Stimulated activated naive CD8-positive, alpha-beta T cell treated with anti-CD3 and anti-CD28 coated beads, Interleukin-15, amount 100 ng/mL, for 72 hours (primary cell): ENCODE measurements around the gene CCDC50.

ENCODE experiments used
- ATAC-seq: fragments of 150-1000 bp; cut with Tn5 transposase; 2 replicates; pipeline ENCODE4 v1.10.0; 2021; ENCODE audit warnings: mild to moderate bottlenecking, moderate library complexity
- DNase-seq, 2 donors: peaks; one replicate each; pipeline ENCODE4 v3.0.0; 2021 to 2022
- H3K27ac Mint-ChIP-seq, 2 donors: one replicate each; pipeline ENCODE4 v1.8.0; 2022; ENCODE audit warnings: mild to moderate bottlenecking in 2 of 2, mixed read lengths in 2 of 2, moderate library complexity in 2 of 2
- H3K27me3 Mint-ChIP-seq: one replicate; pipeline ENCODE4 v1.8.0; 2022; ENCODE audit warnings: mixed read lengths
- H3K4me1 Mint-ChIP-seq: one replicate; pipeline ENCODE4 v1.8.0; 2022; ENCODE audit warnings: mild to moderate bottlenecking, mixed read lengths
- H3K4me3 Mint-ChIP-seq, 2 donors: one replicate each; pipeline ENCODE4 v1.8.0; 2022; ENCODE audit warnings: mild to moderate bottlenecking in 2 of 2, mixed read lengths in 2 of 2, moderate library complexity in 1 of 2
- H3K9me3 Mint-ChIP-seq, 2 donors: one replicate each; pipeline ENCODE4 v1.8.0; 2022; ENCODE audit warnings: mixed read lengths in 2 of 2

CCDC50 gene

DNA sequence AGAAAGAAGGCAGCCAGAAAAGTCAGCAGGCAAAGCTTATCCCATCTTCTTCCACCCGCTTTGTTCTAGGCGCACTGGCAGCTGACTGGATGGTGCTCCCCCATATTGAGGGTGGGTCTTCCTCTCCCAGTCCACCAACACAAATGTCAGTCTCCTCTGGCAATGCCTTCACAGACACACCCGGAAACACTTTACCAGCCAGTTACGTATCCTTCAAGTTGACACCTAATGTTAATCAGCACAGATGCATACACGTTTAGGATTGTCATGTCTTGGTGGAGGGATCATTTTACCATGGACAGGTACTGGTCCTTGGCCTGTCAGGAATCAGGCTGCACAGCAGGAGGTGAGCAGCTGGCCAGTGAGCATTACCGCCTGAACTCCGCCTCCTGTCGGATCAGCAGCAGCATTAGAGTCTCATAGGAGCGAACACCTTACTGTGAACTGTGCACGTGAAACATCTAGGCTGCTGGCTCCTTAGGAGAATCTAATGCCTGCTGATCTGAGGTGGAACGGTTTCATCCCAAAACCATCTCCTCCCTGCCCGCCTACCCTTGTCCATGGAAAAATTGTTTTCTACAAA is 72.7 kb downstream of the CCDC50 start:
- ATAC-seq = no peak
- no peak overlapping the region for H3K4me3 Mint-ChIP-seq
- no peaks in the 10 kb centered on the region for H3K27me3 Mint-ChIP-seq
- H3K4me1 Mint-ChIP-seq = no peaks in the 10 kb centered on the region
- H3K9me3 Mint-ChIP-seq = peaks cover 4 to 9% of the 10 kb centered on the region in 2 donors
- no peak overlapping the region for H3K27ac Mint-ChIP-seq
- no peak for DNase-seq

DNA sequence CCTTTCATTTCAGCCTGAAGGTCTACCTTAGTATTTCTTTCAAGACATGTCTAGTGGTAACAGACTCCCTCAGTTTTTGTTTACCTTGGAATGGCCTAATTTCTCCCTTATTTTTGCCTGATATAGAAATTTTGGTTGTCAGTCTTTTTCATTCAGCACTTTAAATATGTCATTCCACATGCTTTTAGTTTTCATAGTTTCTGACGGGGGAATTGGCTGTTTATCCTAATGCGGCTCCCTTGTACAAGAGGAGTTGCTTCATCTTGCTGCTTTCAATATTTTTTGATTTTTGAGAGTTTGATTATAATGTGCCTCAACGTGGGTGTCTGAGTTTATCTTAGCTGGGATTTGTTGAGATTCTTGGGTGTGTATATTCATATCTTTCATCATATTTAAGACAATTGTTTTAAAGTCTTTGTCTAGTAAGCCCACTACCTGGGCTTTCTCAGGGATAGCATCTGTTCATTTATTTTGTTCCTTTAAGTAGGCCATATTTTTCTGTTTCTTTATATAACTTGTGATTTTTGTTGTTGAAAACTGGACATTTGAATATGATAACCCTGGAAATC is 80.7 kb downstream of the CCDC50 start:
- H3K4me1 Mint-ChIP-seq = no peaks in the 10 kb centered on the region
- DNase-seq = no peak
- ATAC-seq = no peak
- H3K27me3 Mint-ChIP-seq = no peaks in the 10 kb centered on the region
- no peak overlapping the region for H3K27ac Mint-ChIP-seq
- H3K4me3 Mint-ChIP-seq = no peak overlapping the region
- H3K9me3 Mint-ChIP-seq = peaks cover 4 to 11% of the 10 kb centered on the region in 2 donors

DNA sequence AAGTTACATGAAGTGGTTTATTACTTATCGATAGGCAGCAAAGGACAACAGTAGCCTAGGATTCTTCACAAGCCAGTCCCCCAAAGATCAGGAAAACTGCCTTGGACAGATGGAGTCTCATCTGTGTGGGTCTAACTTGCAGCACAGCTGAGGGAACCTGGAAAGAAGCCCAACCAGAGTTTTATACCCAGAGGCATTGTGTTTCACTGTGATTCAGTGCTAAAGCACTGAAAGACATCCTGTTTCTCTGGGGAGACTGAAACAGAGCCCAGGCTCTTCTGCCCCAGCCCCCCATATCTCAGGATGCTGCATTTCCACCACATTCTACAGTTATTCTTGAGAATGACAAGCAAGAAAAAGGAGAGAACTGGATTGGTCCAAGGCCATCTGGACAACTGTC is 83.6 kb downstream of the CCDC50 start:
- ATAC-seq = no peak
- Mint-ChIP-seq H3K27ac (no peak overlapping the region), H3K9me3 (peaks cover 1 to 7% of the 10 kb centered on the region in 2 donors), H3K4me3 (no peak overlapping the region), H3K27me3 (no peaks in the 10 kb centered on the region), H3K4me1 (no peaks in the 10 kb centered on the region)
- no peak for DNase-seq

DNA sequence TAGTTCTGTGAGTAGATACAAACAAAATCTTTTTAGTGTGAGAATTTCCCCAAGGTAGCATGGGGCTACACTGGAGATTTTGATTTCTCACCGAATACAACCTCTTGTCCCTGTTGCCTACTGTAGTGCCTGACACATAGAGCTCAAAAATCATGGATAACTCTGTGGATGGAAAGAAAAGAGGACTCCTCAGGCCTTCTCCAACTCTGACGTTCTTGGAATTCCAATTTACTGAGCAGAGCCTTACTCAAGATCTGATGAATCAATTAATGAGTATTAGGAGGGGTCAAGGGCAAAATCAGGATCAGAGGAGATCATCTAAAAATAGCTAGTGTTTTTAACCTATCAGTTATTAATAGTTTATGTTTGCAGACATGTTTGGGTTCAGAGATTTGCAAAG is 85.1 kb downstream of the CCDC50 start:
- Mint-ChIP-seq H3K9me3 (peaks cover 0 to 7% of the 10 kb centered on the region in 2 donors), H3K4me3 (no peak overlapping the region), H3K4me1 (no peaks in the 10 kb centered on the region), H3K27ac (no peak overlapping the region), H3K27me3 (no peaks in the 10 kb centered on the region)
- DNase-seq (no peak), ATAC-seq (no peak)

DNA sequence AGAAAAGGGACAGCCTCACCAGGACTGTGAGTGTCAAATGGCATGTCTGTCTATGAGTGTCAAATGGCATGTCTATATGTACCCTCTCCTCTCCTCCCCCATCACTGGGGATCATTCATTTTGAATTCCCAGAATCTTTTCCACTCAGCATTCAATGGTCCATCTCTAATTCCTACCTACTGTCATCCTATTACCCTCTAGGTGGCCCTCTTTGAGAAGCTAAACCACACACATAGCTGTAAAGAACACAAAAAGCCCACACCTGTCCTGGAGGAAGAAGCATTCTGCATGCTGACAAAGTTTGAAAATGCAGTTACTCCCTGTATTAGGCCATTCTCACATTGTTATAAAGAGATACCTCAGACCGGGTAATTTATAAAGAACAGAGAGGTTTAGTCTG is 85.5 kb downstream of the CCDC50 start:
- no peak for ATAC-seq
- Mint-ChIP-seq H3K4me1 (no peaks in the 10 kb centered on the region), H3K9me3 (peaks cover 0 to 7% of the 10 kb centered on the region in 2 donors)

DNA sequence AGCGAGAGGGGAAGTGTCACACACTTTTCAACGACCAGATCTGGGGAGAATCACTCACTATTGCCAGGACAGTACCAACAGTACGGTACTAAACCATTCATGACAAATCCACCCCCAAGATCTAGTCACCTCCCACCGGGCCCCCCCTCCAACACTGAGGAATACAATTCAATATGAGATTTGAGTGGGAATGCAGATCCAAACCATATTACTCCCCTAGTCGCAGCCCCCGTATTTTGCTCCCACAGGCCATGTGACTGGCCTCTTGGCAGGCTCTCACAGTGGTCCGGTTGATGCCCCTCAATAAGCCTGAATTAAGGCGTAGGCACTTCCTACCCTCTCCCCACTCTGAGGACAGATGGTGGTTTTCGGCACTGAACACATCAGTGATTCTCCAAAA is 86.4 kb downstream of the CCDC50 start:
- H3K27ac Mint-ChIP-seq = no peak overlapping the region
- ATAC-seq (no peak), DNase-seq (no peak)
- H3K27me3 Mint-ChIP-seq = no peaks in the 10 kb centered on the region
- no peaks in the 10 kb centered on the region for H3K4me1 Mint-ChIP-seq
- no peak overlapping the region for H3K4me3 Mint-ChIP-seq
- H3K9me3 Mint-ChIP-seq = peaks cover 7 to 13% of the 10 kb centered on the region in 2 donors

More for the DNA sequence above, 85.5 kb downstream of the CCDC50 start:
- no peak overlapping the region for H3K27ac Mint-ChIP-seq
- DNase-seq = no peak
- no peak overlapping the region for H3K4me3 Mint-ChIP-seq
- H3K27me3 Mint-ChIP-seq = no peaks in the 10 kb centered on the region

DNA sequence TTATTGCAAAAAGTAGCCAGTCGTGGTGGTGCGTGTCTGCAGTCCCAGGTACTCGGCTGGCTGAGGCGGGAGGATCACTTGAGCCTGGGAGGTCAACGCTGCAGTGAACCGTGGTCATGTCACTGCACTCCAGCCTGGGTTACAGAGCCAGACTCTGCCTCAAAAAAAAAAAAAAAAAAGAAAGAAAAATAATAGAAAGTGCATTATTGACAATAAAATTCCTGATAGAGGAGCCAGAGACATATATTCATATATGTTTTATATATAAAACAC is 88.2 kb downstream of the CCDC50 start:
- Mint-ChIP-seq H3K4me3 (no peak overlapping the region), H3K4me1 (no peaks in the 10 kb centered on the region), H3K9me3 (peaks cover 13 to 14% of the 10 kb centered on the region in 2 donors), H3K27me3 (no peaks in the 10 kb centered on the region), H3K27ac (no peak overlapping the region)
- no peak for ATAC-seq
- no peak for DNase-seq

DNA sequence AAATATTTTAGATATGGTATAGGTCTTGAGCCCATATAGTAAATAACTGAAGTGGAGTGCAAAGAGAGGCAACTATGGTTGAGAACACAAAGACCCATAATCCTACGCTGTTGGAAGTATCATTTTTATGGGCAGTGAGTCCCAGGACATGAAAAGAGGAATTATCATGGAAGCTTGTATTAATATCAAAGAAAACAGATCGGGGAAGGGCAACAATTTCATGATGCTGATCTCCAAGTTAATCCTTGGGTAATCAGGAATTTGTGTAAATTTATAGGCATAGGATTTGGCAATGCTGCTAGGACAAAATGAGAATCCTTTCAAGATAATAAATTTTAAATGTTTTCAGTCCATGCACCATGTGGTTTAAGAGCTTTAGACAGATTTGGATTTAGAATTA is 91.6 kb downstream of the CCDC50 start:
- Mint-ChIP-seq H3K27ac (no peak overlapping the region), H3K9me3 (peaks cover 6 to 28% of the 10 kb centered on the region in 2 donors), H3K4me1 (no peaks in the 10 kb centered on the region), H3K4me3 (no peak overlapping the region), H3K27me3 (no peaks in the 10 kb centered on the region)
- ATAC-seq = no peak
- DNase-seq = no peak

DNA sequence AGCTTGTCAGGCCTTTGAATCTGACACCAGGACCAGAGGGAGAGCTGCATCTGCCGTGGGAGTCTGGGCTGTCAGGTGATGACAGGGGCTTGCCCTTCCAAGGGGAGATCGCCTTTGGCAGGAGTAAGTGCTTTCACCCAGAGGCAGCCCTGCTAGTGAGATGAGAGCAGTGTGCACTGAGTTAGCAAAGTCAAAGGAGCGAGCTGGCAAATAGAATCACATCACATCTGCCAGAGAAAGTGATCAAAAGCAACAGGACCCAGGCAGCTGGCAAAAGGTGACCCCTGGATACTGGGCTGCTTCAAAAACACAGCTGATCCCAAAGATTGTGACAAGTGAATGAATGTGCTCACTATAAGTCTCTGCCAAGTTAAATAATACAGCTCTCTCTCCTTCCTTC is 95.7 kb downstream of the CCDC50 start:
- H3K9me3 Mint-ChIP-seq = peaks cover 10 to 31% of the 10 kb centered on the region in 2 donors
- no peaks in the 10 kb centered on the region for H3K4me1 Mint-ChIP-seq
- no peak overlapping the region for H3K27ac Mint-ChIP-seq
- H3K4me3 Mint-ChIP-seq = no peak overlapping the region
- no peaks in the 10 kb centered on the region for H3K27me3 Mint-ChIP-seq
- DNase-seq (no peak), ATAC-seq (no peak)

DNA sequence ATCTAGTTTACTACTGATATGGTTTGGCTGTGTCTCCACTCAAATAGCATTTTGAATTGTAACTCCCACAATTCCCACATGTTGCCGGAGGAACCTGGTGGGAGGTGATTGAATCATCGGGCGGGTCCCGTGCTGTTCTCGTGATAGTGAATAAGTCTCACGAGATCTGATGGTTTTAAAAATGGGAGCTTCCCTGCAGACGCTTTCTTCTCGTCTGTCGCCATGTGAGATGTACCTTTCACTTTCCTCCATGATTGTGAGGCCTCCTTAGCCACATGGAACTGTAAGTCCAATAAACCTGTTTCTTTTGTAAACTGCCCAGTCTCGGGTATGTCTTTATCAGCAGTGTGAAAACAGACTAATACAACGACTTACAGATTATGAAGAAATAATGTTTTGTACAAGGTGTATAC is 96.1 kb downstream of the CCDC50 start:
- no peaks in the 10 kb centered on the region for H3K4me1 Mint-ChIP-seq
- peaks cover 9 to 30% of the 10 kb centered on the region in 2 donors for H3K9me3 Mint-ChIP-seq
- no peaks in the 10 kb centered on the region for H3K27me3 Mint-ChIP-seq

DNA sequence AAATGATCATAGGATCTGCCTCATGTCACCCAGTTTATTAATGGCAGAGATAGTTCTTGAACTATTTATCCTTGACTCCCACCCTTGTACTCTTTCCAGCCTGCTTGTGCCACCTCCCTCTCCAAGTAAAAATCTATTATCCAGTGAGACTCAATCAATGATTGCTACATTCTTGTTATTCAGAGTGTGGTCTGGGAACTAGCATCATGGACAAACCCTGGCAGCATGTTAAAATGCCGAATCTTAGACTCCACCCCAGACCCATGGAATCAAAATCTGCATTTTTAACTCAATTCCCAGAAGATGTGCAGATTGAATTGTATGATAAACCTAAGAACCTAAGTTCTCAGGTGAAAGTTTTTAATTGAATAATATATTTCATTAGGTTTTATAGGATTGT is 97.1 kb downstream of the CCDC50 start:
- peaks cover 7 to 28% of the 10 kb centered on the region in 2 donors for H3K9me3 Mint-ChIP-seq
- ATAC-seq = no peak
- DNase-seq = no peak
- no peaks in the 10 kb centered on the region for H3K27me3 Mint-ChIP-seq
- no peaks in the 10 kb centered on the region for H3K4me1 Mint-ChIP-seq
- no peak overlapping the region for H3K4me3 Mint-ChIP-seq
- no peak overlapping the region for H3K27ac Mint-ChIP-seq

More for the DNA sequence above, 96.1 kb downstream of the CCDC50 start:
- DNase-seq (no peak), ATAC-seq (no peak)
- H3K4me3 Mint-ChIP-seq = no peak overlapping the region
- H3K27ac Mint-ChIP-seq = no peak overlapping the region

DNA sequence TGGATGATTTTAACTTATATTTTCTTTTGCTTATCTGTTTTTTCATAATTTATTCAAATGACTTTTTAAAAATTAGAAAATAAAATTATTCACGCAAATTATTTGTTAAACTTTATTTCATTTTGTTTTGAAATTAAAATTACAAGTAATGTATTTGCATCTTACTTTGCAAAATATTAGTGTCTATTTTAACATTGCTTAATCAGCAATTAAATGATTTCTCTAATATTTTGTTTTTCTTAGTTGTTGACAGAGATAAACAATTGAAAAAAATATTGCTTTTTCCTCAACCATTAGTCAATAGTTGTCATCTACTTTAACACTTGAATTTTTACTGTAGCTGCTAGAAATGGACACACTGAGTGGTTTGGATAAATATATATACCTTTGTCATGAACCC is 99.0 kb downstream of the CCDC50 start:
- Mint-ChIP-seq H3K4me1 (no peaks in the 10 kb centered on the region), H3K9me3 (peaks cover 7 to 25% of the 10 kb centered on the region in 2 donors), H3K27me3 (no peaks in the 10 kb centered on the region), H3K4me3 (no peak overlapping the region), H3K27ac (no peak overlapping the region)
- ATAC-seq (no peak), DNase-seq (no peak)

DNA sequence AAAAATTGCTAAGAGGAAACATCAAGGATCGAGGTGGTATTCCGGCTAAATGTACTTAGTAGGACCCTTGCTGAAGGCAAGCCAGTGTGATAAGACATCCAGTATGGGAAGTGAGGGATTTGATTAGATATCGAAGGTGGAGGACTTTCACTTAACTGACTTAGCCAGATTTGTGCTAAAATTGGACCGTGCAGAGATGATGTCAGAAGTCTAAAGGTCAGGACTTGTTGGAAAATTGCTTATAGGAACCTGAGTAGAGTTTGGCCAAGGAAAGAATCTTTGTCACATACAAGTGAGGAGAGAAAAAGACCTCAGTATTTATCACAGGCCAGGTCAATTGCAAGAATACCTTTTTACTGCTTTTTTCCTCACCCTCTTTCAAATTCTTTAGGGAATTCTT is 100.9 kb downstream of the CCDC50 start:
- no peak for ATAC-seq
- Mint-ChIP-seq H3K4me3 (no peak overlapping the region), H3K4me1 (no peaks in the 10 kb centered on the region), H3K27ac (no peak overlapping the region), H3K27me3 (no peaks in the 10 kb centered on the region), H3K9me3 (peaks cover 7 to 10% of the 10 kb centered on the region in 2 donors)
- DNase-seq = no peak

DNA sequence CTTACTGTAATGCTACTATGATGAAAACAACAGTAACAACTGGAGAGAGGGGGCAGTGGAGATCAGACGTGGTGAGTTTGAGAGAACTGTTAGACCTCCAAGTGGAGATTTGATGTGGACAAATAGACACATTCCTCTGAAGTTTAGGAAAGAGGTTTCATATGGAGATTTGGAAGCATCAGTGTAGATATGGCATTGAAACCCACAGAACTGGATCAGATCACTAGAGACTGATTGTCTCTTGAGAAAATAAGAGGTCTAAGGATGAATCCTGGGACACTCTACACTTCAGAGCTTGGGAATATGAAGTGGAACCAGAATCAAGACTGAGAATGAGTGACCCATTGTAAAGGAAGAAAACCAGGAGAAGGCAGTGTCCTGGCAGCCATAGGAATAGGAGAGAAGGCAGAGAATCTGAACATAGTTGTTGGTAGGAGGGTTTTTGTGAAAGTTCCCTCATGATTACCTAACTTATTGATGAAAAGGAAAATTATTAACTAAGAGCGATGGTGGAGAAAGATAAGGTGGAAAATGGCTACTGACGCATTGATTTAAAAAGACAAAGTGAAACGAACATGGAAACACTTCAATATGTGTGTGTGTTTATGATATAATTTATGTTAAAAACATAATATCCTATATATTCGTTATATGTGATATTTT is 102.1 kb downstream of the CCDC50 start:
- Mint-ChIP-seq H3K9me3 (peaks cover 7 to 10% of the 10 kb centered on the region in 2 donors), H3K4me1 (no peaks in the 10 kb centered on the region), H3K27me3 (no peaks in the 10 kb centered on the region), H3K27ac (no peak overlapping the region), H3K4me3 (no peak overlapping the region)
- DNase-seq (no peak), ATAC-seq (no peak)

DNA sequence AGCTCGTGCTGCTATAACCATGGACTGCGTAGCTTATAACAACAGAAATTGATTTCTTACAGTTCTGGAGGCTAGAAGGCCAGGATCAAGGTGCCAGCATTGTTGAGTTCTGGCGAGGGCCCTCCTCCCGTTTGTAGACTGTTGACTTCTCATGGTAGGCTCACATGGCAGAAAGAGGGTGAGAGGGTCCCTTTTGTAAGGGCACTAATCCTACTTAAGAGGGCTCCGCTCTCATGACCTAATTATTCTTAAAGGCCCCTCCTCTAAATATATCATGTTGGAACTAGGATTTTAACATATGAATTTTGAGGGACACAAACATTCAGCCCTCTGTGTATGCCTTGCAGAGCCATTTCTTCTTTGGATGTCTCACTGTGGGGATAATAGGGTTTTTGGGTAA is 103.0 kb downstream of the CCDC50 start:
- no peaks in the 10 kb centered on the region for H3K4me1 Mint-ChIP-seq
- H3K9me3 Mint-ChIP-seq = peaks cover 7 to 10% of the 10 kb centered on the region in 2 donors
- DNase-seq (no peak), ATAC-seq (no peak)
- no peaks in the 10 kb centered on the region for H3K27me3 Mint-ChIP-seq
- H3K4me3 Mint-ChIP-seq = no peak overlapping the region
- no peak overlapping the region for H3K27ac Mint-ChIP-seq

DNA sequence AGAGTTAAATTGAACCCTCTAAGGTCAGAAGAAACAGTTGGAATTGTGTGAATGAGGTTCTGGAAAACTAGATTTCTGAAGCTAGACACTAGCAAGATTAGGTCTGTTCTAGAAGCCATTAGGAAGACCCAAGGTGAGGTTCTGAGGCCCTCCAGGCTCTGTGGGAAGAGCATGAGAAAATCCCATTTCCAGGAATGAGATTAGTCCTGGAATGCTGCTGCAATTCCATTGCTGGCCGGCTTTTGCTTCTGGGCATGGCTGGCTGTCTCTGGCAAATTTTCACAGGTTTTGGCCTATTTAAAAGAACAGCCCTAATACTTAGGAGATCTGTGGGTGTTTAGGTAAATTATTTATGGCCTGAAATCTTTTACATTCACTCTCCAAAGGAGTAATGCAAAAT is 104.8 kb downstream of the CCDC50 start:
- H3K4me1 Mint-ChIP-seq = no peaks in the 10 kb centered on the region
- H3K9me3 Mint-ChIP-seq = peaks cover 7 to 10% of the 10 kb centered on the region in 2 donors
- H3K4me3 Mint-ChIP-seq = no peak overlapping the region
- no peaks in the 10 kb centered on the region for H3K27me3 Mint-ChIP-seq
- H3K27ac Mint-ChIP-seq = no peak overlapping the region
- ATAC-seq (no peak), DNase-seq (no peak)

DNA sequence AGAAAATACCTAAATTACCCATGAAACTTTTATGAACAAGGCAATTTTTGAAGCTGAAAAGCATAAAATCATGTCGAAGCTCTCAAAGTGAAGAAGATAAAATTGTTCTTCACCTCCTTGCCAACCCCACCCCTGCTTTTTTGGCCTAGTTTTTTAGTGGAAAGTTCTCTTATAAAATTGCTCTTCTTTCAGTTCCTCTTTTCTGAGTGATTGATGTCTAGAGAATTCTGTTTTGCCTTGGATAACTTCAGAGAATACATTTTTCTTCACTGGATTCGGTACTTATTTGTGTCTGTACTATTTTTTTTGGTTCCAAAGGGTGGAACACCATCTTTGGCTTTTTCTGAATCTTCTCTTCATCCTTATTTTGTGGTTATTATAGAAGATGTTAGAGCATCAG is 106.8 kb downstream of the CCDC50 start:
- Mint-ChIP-seq H3K4me1 (no peaks in the 10 kb centered on the region), H3K4me3 (no peak overlapping the region), H3K9me3 (peaks cover 0 to 15% of the 10 kb centered on the region in 2 donors), H3K27me3 (no peaks in the 10 kb centered on the region), H3K27ac (no peak overlapping the region)
- ATAC-seq (no peak), DNase-seq (no peak)
